ENCODE data around the gene SLC39A10.
"Not testable (repeated sequence)": the region's sequence is repeated elsewhere in the genome, so short reads cannot be mapped to it uniquely, and the experiment has no call there.

The SLC39A10 gene, protein sequence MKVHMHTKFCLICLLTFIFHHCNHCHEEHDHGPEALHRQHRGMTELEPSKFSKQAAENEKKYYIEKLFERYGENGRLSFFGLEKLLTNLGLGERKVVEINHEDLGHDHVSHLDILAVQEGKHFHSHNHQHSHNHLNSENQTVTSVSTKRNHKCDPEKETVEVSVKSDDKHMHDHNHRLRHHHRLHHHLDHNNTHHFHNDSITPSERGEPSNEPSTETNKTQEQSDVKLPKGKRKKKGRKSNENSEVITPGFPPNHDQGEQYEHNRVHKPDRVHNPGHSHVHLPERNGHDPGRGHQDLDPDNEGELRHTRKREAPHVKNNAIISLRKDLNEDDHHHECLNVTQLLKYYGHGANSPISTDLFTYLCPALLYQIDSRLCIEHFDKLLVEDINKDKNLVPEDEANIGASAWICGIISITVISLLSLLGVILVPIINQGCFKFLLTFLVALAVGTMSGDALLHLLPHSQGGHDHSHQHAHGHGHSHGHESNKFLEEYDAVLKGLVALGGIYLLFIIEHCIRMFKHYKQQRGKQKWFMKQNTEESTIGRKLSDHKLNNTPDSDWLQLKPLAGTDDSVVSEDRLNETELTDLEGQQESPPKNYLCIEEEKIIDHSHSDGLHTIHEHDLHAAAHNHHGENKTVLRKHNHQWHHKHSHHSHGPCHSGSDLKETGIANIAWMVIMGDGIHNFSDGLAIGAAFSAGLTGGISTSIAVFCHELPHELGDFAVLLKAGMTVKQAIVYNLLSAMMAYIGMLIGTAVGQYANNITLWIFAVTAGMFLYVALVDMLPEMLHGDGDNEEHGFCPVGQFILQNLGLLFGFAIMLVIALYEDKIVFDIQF
- total RNA-seq: 63.1 to 114 (median 73.2) reads per million in 4 donors

DNA sequence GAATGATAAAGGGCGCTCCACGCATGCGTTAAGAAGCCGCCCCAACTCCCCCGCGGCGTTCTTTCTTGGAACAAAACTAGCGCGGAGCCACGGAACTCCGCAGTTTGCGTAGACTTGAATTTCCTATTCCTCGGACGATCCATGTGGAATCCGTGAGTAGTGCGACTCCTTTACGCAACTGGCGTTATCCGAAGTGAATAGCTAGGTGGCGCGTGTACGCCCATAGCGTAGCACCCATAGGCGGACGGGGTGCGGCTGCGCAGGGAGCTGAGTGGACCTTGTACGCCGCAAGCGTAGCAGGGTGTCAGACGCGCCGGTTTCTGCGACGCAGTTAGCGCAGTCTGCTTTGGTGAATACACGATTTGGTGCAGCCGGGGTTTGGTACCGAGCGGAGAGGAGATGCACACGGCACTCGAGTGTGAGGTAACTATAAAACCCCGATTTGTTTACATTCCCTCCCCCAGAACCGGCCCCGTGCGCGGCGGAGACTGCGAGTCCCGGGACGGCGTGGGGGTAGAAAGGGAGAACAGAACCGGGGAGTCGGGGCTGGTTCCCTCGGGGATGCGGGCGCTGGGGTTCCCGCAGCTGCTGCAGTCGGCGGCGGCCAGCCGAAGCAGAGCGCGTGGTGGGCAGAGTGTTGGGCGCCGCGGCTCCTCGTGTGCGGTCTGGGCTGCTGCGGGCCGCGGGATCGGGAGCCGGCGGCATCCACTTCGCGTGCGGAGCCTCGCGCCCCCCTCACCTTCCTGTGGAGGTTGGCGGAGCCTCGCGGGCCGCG lies at the start of gene SLC39A10:
SLC39A10 (plus strand) TSS at position 368 of the 775 bp plus-strand sequence. CDS start 22,817 bp downstream, outside the sequence.
- DNase-seq: peak; percentile 85 to 98 (median 92)

DNA sequence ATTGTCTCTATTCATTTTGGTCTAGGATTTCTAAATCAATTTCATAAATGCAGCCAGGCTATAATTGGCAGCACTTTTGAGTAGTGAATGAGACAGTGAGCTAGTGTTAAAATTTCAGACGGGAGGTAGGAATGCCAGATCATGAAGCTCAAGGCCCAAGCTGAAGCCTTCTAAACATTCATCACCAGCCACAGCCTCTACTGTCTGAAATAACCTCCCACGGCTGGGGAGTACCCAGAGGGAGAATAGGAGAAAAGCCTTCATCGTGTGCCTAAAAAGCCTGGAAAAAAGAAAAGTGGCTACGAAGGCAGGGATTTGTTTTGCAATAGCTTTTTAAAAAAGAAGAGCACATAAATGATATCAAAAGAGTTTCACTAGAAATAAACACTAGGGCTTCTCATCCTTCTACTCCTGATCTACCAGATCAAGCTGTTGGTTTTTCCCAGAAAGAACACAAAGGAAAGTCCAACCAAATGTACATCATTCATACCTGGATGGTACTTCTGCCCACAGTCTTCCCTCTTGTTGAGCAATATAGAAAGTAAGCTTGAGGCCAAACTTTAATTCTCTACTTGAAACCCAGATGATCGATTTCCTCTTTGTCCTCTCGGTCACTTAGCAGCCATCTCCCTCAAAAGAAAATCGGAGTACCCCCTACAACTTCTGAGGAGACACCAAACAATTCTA lies 48.1 kb upstream of the SLC39A10 start:
- peak in 1 of 5 donors; percentile 9 for DNase-seq

DNA sequence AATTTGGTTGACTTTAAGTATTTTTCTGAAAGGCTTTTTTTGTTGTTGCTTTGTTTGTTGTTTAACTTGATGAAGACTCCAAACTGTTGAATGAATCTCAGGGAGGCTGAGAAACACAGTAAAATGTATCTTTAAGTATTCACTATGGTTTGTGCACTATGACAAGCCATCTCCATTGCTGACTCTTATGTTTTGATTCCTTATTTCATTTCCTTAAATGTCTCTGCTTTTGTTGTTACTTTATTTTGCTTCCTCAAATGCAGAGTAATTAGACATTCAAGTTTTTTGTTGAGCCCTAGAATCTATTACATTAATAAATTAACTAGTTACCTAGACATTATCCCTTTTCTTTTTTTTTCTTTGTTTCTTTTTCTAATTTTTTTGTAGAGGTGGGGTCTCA lies 46.3 kb upstream of the SLC39A10 start:
- no peak for DNase-seq

DNA sequence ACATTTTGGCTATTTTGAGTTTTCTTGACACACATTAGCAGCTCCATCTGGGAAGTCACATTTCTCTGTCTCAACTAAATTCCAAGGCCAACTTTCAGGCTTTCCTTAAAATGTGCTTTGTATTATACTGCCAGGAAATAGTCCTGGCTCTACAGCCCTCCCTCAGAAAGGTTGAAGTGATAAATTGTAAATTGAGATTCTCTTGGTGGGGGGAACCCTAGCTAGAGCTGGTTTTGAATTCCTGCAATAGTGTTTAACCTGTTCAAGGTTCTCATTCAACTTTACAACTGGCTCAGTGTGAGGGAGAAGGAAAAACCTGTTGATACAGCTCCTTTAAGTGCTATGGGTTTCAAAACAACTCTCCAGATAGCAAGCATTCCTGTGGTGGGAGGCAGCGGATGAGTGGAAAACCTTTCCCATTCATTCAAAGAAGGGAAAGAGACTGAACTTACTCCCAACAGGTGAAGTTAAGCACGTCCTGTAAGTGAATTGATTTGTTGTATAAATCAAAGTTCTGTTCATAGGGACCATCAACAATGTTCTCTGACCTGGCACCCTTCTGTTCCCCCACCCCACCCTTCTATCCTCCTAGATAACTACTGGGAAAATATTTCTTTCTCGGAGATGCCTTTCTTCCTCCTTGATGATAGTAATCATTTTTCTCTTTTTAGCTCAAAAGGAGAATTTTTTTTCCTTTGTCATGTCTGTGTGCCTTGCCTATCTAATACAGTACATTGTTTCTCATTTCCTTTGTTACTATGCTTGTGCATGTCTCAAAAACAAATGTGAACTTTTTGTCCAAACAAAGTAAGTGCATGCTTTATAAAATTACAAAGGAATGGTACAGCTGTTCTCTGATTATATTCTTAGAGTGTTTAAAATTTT lies 44.2 kb upstream of the SLC39A10 start:
- no peak for DNase-seq

DNA sequence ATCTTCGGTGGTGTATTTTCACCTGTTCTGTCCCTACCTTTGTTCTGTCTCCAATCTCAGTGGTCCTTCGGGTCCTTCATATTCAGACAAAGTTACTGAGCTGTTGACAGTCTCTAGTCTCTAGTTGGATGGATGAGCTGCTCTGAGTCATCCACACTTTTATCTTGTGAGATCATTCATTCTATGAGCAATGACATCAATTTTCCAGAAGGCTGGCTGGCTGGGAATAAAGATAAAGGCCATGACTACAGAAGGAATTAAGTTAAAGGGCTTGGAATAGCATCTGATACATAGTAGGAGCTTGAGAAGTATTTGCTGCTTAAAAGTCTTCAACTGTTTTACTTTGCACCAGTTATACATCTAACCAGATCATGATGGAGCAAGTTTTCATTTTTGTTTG lies 43.1 kb upstream of the SLC39A10 start:
- DNase-seq: no peak

DNA sequence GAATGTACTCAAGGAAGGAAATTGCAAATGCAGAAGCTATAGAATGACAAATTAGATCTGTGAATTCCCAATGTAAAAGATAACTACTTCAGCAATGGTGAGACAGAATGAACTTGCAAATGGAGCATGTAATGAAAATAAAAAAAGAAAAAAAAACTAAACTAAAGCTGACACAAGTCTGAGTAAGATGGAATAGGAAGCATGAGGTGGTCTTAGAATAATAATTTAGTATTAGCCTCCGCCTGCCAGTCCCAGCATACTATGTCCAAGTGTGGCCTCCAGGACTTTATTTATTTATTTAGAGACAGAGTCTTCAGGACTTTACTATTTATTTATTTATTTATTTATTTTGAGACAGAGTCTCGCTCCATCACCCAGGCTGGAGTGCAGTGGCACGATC lies 37.4 kb upstream of the SLC39A10 start:
- no peak for DNase-seq

DNA sequence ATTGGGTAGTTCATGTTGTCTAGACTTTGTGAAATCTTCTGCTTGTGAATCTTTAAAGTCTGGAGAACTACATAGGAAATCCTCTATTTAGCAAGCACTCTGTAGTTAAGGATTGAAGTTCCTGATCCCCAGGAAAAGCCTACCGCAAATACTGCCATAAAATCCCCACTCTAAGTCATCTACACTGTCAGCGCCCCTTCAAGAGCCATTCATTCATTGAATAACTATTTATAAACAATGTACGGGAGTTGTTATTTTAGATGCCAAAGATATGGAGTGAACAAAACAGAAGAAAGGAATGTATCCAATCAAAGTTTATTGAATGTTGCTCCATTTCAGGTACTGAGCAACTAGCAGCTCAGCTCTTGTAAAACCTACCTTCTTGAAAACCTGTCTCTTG lies 36.5 kb upstream of the SLC39A10 start:
- DNase-seq: no peak

DNA sequence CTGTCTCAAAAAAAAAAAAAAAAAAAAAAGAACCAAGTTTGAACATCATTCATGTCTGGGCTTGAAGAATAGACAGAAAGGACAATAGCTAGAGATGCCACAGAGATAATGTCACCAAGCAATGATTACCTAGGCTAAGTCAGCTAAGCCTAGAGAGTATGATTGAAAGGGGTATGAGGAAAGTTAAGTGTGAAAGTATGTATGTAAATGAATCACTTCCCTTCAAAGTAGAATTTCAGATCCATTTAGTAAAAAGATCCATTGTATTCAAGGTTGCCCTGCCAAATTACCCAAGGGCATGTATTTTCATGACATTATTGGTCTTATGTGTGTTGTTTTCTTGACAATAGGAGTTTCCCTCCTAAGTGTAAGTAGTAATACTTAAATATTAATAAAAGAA lies 34.1 kb upstream of the SLC39A10 start:
- no peak for DNase-seq

DNA sequence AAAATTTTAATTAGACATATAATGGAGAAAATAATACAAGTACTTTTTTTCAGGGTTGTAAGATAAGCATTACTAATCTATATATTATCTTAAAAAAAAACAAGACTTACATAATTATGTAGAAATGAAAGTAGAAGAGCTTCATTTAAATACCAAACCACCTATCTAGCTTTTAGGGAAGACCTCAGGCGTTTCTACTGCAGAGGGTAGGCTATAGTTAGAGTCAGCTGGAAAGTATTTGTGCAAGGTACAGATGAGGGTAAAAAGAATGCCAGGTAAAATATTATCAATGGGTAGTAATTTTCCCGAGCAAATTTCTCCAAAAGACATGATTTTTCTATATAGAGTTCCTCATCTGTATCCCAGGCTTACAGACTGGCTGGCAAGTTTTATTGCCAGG lies 30.5 kb upstream of the SLC39A10 start:
- DNase-seq: no peak

DNA sequence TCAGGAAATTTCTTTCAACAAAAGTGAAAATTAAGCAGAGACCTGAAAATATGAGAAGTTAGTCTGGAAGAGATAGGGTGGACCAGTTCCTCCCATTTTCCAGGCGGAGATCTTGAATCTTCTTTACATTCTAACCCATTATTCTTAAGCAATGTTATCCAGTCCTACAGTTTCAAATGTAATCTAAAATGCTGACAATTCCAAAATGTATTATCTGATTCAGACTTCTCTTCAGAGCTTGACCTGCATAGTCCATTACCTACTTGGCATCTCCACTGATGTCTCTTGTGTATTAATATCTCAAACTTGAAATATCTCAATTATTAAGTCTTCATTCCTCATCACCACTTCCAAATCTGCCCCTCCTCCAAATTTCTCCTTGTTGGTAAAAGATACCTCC lies 28.4 kb upstream of the SLC39A10 start:
- no peak for DNase-seq

DNA sequence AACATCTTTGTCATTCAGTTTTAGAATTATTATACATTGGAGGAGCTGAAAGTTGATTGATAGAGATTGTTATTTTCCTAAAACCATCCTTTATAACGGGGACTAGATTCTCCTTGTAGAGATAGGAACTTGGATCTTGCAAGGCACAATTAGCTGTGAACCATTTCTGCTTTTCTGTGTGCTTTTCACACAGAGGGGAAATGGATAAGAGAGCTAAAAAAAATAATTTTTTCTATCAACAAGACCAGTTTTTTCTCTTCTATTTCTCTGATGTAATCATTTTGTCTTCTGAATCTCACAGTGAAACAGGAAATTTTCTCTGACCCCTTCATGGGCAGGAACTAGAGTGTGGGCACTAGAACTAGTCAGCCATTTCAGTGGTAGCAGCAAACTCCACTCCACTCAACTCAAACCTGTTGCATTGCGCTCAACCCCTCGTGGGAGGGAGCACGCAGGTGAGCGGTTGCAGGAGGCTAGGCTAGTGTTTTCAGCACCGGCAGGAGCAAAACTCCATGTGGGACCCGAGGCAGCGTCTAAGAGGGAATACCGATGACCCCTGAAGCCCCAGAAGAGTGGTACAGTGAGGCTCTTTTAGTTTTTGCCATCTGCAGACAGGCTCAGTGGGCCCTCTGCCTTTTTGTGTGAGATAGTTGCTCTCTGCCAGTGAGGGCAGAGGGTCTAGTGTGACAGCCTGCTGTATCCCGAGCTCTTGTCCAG lies 24.0 kb upstream of the SLC39A10 start:
- DNase-seq: no peak

DNA sequence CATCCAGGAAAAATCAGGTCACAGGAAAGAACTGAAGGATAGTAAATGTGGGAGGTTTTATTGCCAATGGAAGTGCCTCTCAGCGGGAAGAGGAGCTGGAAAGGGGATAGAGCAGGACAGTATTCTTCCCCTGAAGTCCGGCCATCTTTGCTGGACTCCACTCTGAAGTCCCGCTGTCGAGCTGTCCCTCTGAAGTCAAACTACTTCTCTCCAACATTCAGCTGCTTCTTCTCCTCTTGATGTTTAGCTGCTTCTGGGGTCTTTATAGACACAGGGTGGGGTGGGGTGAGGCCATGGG lies 23.5 kb upstream of the SLC39A10 start:
- DNase-seq: no peak

DNA sequence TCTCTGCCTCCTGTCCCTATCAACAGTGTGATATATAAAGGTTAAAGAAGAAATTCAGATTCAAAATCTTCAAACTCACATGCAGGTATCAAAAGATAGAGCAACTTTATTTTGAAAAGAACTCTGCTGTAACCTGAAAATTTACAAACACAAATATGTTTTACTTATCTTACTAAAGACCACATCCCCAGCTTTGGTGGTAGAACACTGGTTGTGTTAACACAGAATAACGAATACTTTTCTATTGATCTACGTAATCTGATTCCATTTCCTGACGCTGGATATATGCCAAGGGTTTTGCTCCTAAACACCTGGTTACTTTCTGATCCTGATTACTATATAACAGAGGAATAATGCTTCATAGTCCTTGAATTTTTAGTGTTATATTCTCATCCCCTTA lies 23.1 kb upstream of the SLC39A10 start:
- no peak for DNase-seq

DNA sequence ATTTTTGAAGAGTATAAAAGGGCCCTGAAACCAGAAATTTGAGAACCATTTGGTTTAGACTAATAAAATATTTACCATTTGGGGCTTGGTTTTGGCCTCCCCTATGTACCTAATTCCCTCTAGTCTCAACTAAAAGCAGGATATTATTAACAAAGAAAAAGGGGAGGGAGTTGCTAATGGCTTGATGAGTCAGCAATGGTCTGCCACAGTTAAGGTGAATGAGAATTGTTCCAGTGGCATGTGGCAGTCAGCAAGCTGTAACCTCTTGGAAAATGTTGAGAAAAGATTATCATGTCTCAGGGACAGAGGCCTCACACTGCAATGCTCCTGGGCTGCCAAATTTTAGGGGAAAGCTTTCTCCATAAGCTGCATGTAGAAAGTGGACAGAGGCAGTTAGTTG lies 20.1 kb upstream of the SLC39A10 start:
- no peak for DNase-seq

DNA sequence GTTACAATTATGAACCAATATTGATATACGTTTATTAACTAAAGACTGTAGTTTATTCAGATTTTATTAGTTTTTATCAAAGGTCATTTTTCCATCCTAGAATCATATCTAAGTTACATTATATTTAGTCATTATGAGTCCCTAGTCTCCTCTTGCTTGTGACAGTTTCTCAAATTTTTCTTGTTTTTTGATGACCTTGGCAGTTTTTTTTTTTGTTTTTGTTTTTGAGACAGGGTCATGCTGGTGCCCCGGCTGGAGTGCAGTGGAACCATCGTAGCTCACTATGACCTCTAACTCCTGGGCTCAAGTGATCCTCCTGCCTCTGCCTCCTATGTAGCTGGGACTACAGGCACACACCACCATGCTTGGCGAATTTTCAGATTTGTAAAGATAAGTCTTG lies 18.3 kb upstream of the SLC39A10 start:
- no peak for DNase-seq

DNA sequence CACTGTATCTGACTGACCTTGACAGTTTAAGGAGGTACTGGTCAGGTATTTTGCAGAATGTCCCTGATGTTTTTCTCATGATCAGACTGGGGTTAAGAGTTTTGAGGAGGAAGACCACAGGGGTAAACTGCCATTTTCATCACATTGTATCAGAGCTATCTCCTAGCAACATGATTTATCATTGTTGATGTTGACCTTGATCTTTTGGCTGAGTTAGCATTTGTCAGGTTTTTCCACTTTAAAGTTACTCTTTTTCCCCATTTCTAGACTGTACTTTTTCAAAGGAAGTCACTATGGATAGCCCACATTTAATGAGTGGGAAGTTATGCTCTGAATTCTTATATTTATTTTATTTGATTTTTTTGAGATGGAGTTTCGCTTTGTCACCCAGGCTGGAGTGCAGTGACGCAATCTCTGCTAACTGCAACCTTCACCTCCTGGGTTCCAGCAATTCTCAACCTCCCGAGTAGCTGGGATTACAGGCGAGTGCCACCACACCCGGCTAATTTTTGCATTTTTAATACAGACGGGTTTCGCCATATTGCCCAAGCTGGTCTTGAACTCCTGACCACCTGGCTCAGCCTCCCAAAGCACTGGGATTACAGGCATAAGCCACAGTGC lies 17.7 kb upstream of the SLC39A10 start:
- no peak for DNase-seq

DNA sequence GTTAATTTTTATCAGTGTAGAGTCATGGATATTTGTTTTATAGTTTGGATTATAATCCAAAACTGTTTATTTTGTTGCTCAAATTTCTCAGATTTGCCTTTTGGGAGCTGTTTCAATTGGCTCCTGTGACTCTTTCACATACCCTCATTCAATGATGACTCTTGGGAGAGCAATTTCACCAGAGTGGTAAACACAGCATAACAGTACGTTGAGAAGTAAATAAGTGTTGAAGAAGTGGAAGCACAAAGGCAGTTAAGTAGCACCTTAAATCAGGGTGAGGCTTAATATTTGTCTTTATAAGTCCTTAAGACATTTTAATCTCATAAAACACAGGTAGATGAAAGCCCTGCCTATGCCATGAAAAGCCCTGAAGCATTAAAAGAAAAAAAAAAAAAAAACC lies 17.1 kb upstream of the SLC39A10 start:
- DNase-seq: no peak

DNA sequence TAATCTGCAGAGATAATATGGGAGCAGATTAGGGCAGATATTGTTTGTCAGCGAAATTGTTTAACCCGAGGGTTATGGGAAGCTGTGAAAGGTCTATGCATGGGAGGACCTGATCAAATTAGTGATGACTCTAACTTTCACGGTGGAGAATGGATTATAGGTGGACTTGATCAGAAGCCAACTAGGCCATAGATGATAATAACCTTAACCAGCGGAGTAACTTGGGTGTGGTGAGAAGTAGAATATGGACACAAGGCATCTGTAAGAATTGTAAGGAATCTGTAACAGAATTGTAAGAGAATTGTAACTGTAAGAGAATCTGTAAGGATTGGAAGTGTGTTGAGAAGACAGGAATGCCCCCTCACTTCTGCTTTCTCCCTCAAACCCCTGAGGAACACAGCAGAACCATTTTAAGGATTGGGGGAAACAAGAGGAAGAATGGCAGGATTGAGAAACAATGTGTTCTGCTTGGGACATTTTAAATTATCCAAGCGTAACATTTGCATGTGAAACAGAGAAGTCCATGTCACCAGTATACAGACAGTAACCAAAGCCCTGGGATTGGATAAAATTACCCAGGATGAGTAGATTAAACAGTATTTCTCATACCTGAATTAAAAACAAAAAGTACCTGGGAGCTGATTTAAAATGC lies 14.9 kb upstream of the SLC39A10 start:
- DNase-seq: no peak

DNA sequence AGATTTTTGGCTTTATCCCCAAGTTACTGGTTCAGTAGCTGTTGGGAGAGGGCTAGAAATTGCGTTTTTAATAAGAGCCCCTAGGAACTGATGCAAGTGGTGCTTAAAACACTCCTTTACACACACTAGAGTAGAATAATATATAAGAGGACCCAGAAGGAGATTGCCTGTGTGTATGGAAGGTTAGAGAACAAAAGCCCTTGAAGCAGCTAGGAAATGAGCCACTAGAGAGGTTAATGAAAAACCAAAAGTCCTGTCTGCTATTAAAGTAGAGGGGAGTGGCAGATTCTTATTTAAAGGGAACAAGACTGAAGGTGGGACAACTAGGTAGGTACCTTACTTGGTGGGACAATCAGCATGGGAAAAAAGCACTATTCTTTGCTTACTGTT lies 14.4 kb upstream of the SLC39A10 start:
- no peak for DNase-seq

DNA sequence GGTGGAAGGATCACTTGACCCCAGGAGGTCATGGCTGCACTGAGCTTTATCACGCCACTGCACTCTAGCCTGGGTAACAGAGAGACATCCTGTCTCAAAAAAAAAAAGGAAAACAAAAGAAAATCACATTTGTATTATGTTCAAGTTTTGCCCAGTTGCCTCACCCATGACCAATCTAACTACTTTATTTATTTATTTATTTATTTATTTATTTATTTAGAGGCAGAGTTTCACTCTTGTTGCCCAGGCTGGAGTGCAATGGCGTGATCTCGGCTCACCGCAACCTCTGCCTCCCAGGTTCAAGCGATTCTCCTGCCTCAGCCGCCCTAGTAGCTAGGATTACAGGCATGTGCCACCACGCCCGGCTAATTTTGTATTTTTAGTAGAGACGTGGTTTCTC lies 12.3 kb upstream of the SLC39A10 start:
- DNase-seq: not testable (repeated sequence)
